ENCODE results near the gene FNDC3A. TPM values are rescaled to one million over a fixed set of nuclear protein-coding genes. Genes with fewer than 3 reads are reported as not detected.
A peak's percentile ranks its signal among the peaks of the same experiment; 100 is the strongest.

FNDC3A gene
- polyA plus RNA-seq, 1 of the 3 experiments (the other 2 are of a cell fraction), result 27.7 TPM

- peak overlapping the region; percentile 88 for H3K4me2 ChIP-seq
- H3K4me3 ChIP-seq (ENCODE audit: low read depth in 2 of 2, low read length in 1 of 2), result peak overlapping the region; percentile 71 to 75
- no peaks in the 10 kb centered on the region for H4K20me1 ChIP-seq (ENCODE audit: insufficient read depth)
- POLR2A ChIA-PET, result interaction anchor here (1.7 kb wide), 1 partner anchor 195 kb away, joined by 14 read pairs; the partner anchor contains the start of genes CAB39L and SETDB2
- 6% methylated on average over 6 of the region's 6 CpGs for WGBS (ENCODE audit: low lambda C conversion rate)
- peaks cover 19% of the 10 kb centered on the region; the same call in 1 of the 2 replicates for H3K79me2 ChIP-seq (ENCODE audit: insufficient read depth)
- peaks cover 0 to 4% of the 10 kb centered on the region in 2 experiments; a peak in 2 of 4 replicates for H3K4me1 ChIP-seq (ENCODE audit: control insufficient read depth in 1 of 2, insufficient read depth in 2 of 2, low read depth in 1 of 2, low read length in 1 of 2)
- TF ChIP-seq FOSL2 (IDR thresholded peaks at IDR 0.05; ENCODE audit: borderline replicate concordance, low read depth), result no peak
- TF ChIP-seq CTCF (IDR thresholded peaks at IDR 0.05), result peak; percentile 48
- peaks cover 8% of the 10 kb centered on the region for H3F3A ChIP-seq (replicated peaks; ENCODE audit: insufficient read depth)
- peak overlapping the region; percentile 98 for H2AFZ ChIP-seq (ENCODE audit: low read depth)
- H3K27ac ChIP-seq (ENCODE audit: low read depth in 2 of 2, low read length in 1 of 2), result peak overlapping the region in 1 of 2 experiments; percentile 71; a peak in 2 of 4 replicates
- no peaks in the 10 kb centered on the region for H3K27me3 ChIP-seq (ENCODE audit: insufficient read depth)
- CTCF ChIA-PET, result interaction anchor here (0.8 to 2.8 kb wide), 5 partner anchors 9 to 137 kb away, joined by 3 to 18 read pairs (median 3); no protein-coding TSS in a partner anchor
- peak; percentile 8 for DNase-seq
- no peaks in the 10 kb centered on the region for H3K9me2 ChIP-seq
- H3K9me3 ChIP-seq, result no peaks in the 10 kb centered on the region
- peak overlapping the region; percentile 83 for H3K9ac ChIP-seq
- peaks cover 17 to 18% of the 10 kb centered on the region in 2 experiments for H3K36me3 ChIP-seq (replicated peaks in 1 of 2; ENCODE audit: control insufficient read depth in 1 of 2, insufficient read depth in 2 of 2, low read length in 1 of 2)
Measured at GRCh38 chr13:49248622-49249002, 272.9 kb downstream of the FNDC3A start.

GRCh38 chr13:49251326-49251725 lies 275.6 kb downstream of the FNDC3A start:
- 96% methylated on average over 5 of the region's 5 CpGs for WGBS (ENCODE audit: low lambda C conversion rate)
- H2AFZ ChIP-seq (ENCODE audit: low read depth), result no peak overlapping the region
- H3K4me2 ChIP-seq, result no peak overlapping the region
- H3K36me3 ChIP-seq (replicated peaks in 1 of 2; ENCODE audit: control insufficient read depth in 1 of 2, insufficient read depth in 2 of 2, low read length in 1 of 2), result peaks cover 33 to 34% of the 10 kb centered on the region in 2 experiments
- DNase-seq, result no peak
- H3K4me3 ChIP-seq (ENCODE audit: low read depth in 2 of 2, low read length in 1 of 2), result no peak overlapping the region
- no peaks in the 10 kb centered on the region for H3K27me3 ChIP-seq (ENCODE audit: insufficient read depth)
- H3F3A ChIP-seq (replicated peaks; ENCODE audit: insufficient read depth), result peaks cover 8% of the 10 kb centered on the region
- CTCF ChIA-PET, result interaction anchor here (1.8 kb wide), 1 partner anchor 355 kb away, joined by 4 read pairs; no protein-coding TSS in a partner anchor
- H4K20me1 ChIP-seq (ENCODE audit: insufficient read depth), result no peaks in the 10 kb centered on the region
- POLR2A ChIA-PET, result no interaction called here
- H3K9me3 ChIP-seq, result no peaks in the 10 kb centered on the region
- no peak overlapping the region for H3K27ac ChIP-seq (ENCODE audit: low read depth in 2 of 2, low read length in 1 of 2)
- H3K79me2 ChIP-seq (ENCODE audit: insufficient read depth), result peaks cover 19% of the 10 kb centered on the region; the same call in 1 of the 2 replicates
- H3K4me1 ChIP-seq (ENCODE audit: control insufficient read depth in 1 of 2, insufficient read depth in 2 of 2, low read depth in 1 of 2, low read length in 1 of 2), result peaks cover 0 to 4% of the 10 kb centered on the region in 2 experiments; a peak in 2 of 4 replicates
- no peaks in the 10 kb centered on the region for H3K9me2 ChIP-seq
- no peak for TF ChIP-seq FOXM1 (IDR thresholded peaks at IDR 0.05; ENCODE audit: low read depth)
- no peak for TF ChIP-seq REST (IDR thresholded peaks at IDR 0.05; ENCODE audit: low read depth, low read length)
- no peak for TF ChIP-seq EZH2phosphoT487 (IDR thresholded peaks at IDR 0.05; ENCODE audit: borderline replicate concordance, low read depth)
- no peak for TF ChIP-seq USF2 (IDR thresholded peaks at IDR 0.05; ENCODE audit: borderline replicate concordance, low read depth, low read length)
- no peak for TF ChIP-seq PBX3 (IDR thresholded peaks at IDR 0.05)
- no peak for TF ChIP-seq GATA2 (CRISPR knock-in tag; IDR thresholded peaks at IDR 0.05)
- no peak for TF ChIP-seq TCF12 (IDR thresholded peaks at IDR 0.05)
- TF ChIP-seq IRF3 (IDR thresholded peaks at IDR 0.05; ENCODE audit: low read depth, low read length), result no peak
- no peak for TF ChIP-seq RFX5 (IDR thresholded peaks at IDR 0.05; ENCODE audit: low read length)
- TF ChIP-seq RCOR1 (IDR thresholded peaks at IDR 0.05; ENCODE audit: low read length), result no peak
- TF ChIP-seq POLR2AphosphoS5 (IDR thresholded peaks at IDR 0.05; ENCODE audit: low read depth, low read length), result no peak
- no peak for TF ChIP-seq JUND (IDR thresholded peaks at IDR 0.05)
- no peak for TF ChIP-seq TAF1 (IDR thresholded peaks at IDR 0.05; ENCODE audit: borderline replicate concordance, low read depth, low read length)
- no peak for TF ChIP-seq YY1 (IDR thresholded peaks at IDR 0.05; ENCODE audit: low read depth)
- no peak for TF ChIP-seq NRF1 (IDR thresholded peaks at IDR 0.05; ENCODE audit: low read depth, low read length)
- H3K9ac ChIP-seq, result no peak overlapping the region

Measured in SK-N-SH (cell line).